Measurements from ENCODE around the gene IER3IP1.
A peak's percentile ranks its signal among the peaks of the same experiment; 100 is the strongest.
"Not testable (repeated sequence)": the region's sequence is repeated elsewhere in the genome, so short reads cannot be mapped to it uniquely, and the experiment has no call there.

Gene IER3IP1

GRCh38 chr18:47158404-47158803 lies 17.8 kb downstream of the IER3IP1 start:
- DNase-seq (ENCODE audit: low spot score): not testable (repeated sequence)

DNA sequence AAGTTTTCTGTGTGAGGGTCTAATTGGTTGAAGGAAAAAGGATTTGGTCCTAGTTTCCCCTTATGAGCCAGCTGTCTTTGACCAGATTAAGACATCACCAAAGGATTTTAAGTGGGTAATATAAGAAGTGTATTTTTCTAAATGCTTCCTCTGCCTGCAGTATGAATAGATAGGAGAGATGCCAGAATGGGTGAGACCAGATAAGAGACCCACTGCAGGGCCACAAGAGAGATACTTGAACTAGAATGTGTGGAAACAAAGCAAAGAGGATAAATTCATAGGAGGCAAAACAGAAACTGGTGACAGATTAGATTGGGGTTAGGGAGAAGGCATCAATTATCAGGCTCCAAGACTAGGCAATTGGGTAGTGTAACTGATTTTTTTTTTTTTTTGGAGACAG lies 24.7 kb downstream of the IER3IP1 start:
- no peak for DNase-seq (ENCODE audit: low spot score)

- no peak for DNase-seq (ENCODE audit: low spot score)
These were observed 25.3 kb downstream of the IER3IP1 start for GRCh38 chr18:47150824-47151366.

- peak; percentile 81 for DNase-seq (ENCODE audit: low spot score)
These were observed 25.9 kb downstream of the IER3IP1 start, which contains the start of gene HDHD2 for GRCh38 chr18:47150029-47150823. HDHD2 (minus strand) TSS chr18:47150500; CDS start chr18:47136439, 14,061 bp downstream.

DNA sequence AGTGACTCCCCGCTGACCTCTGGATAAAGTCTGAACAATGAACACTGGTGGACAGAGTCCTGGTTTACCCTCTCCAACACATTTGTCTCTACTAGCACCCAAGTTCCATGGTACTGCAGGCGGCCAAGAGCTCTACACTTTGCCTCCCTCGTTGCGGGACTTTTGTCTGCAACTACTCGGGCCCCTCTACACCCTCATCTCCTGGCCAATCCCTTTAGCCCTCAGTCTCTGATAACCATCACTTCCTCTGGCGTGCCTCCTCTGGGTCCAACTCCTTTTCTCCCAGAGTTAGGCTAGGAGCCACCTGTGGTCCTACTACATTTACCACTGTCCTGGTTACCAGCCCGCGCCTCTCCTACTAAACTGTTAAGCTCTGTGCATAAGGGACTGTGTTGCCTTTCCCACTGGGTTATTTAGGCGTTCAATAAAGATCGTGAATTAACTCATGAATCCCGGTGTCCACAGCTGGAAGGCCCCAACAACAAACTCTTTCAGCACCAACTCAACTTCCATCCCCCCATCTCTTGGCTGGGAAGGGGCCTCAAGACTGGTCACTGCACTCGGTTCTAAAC lies 26.6 kb downstream of the IER3IP1 start:
- DNase-seq (ENCODE audit: low spot score): peak; percentile 5

- peak; percentile 23 for DNase-seq (ENCODE audit: low spot score)
These were observed 30.0 kb downstream of the IER3IP1 start for GRCh38 chr18:47146206-47146605.

DNA sequence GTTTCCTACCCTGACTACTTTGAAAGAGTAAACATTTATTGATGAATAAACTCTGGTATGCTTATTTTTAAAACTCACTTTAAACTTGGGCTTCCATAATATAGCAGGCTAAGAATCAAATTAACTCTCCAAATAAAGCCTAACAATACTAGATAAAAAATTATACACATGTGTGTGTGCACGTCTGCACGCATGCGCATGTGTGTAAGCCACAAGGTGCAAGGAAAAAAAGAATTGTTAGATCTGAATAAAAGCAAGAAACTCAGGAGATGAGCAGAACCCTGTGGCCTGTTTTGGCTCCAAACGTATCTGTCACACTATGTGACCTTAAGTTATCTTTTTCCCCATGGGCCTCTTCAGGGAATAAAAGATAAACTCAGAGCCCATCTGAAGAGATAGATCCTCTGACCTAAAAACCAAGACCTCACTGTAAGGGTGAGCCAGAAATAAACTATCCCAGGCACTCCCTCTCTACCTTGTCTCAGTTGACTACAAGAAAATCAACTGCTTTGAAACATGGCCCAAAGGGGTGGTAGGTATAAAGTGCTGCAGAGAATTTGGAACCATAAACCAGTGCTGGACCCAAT lies 32.2 kb downstream of the IER3IP1 start:
- no peak for DNase-seq (ENCODE audit: low spot score)

- no peak for DNase-seq (ENCODE audit: low spot score)
These were observed 33.0 kb downstream of the IER3IP1 start for GRCh38 chr18:47143153-47143552.

DNA sequence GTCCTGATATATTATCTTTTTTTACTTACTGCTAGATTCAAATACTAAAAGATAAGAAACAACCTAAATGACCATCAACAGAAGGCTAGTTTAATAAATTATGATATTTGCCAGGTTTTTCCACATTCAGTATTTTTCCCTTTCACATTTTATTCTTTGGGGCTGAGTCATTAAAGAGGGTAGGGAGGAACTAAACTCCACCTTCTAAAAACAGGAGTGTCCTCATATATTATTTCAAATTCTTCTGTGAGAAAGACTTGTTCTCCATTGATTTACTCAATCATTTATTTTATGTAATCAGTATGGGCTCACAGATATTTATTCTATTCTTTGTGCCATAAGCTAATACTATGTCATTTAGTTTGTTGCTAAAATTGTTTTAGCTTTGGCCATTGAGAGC lies 34.9 kb downstream of the IER3IP1 start:
- DNase-seq (ENCODE audit: low spot score): no peak

DNA sequence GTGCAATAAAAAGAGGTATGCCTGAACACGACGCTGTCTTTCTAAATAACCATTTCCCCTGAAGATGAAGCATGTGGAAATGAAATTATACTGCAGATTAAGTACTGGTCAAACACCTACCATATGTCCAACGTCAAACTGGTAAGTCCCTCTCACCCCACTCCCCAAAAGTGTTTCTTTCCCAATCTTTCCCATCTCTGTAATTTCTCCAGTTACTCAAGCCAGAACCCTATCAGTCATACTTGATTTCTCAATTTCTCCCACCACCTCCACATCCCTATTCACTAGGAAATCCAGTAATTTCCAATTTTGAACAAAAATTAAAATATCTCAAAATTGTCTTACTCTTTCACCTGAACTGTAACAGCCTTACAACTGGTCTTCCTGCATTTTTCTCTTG lies 55.0 kb downstream of the IER3IP1 start:
- no peak for DNase-seq (ENCODE audit: low spot score)

GRCh38 chr18:47120428-47120827 lies 55.7 kb downstream of the IER3IP1 start:
- DNase-seq (ENCODE audit: low spot score): no peak

GRCh38 chr18:47118981-47119380 lies 57.2 kb downstream of the IER3IP1 start:
- DNase-seq (ENCODE audit: low spot score): no peak

- no peak for DNase-seq (ENCODE audit: low spot score)
These were observed 61.0 kb downstream of the IER3IP1 start for GRCh38 chr18:47115205-47115604.

DNA sequence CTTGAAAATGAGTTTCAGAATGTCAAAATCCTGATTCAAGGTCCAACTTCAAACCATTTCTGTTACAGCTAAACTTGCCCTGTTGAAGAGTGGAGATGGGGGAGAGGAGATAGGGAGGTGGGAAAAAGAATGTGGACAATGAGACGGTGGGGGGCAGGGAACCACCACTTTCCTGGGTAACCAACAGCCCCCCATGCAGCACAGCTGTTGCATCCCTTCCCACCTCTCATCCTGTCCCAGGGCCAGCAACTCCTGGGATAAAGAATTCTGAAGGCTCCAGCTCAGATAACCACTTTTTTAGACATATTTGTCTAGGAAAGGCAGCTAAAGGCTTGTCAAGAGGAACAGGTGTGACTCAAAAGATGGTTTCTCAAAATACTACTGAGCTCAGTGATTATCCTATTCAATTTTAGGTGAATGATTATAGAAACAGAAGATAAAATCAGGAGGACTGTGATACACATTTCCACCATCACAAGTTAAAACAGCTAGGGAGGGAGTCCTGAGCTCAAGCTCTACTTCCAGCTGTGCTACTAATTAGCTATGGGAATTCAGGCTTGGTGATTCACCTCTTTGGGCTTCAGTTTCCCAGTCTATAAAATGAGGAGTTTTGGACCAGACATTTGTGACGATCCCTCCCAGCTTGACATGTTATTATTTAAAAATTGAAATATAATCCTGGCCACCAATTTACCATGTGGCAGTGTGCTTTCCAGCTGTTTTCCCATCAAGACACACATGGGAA lies 62.2 kb downstream of the IER3IP1 start:
- DNase-seq (ENCODE audit: low spot score): no peak

- no peak for DNase-seq (ENCODE audit: low spot score)
These were observed 65.5 kb downstream of the IER3IP1 start for GRCh38 chr18:47110492-47111274.

DNA sequence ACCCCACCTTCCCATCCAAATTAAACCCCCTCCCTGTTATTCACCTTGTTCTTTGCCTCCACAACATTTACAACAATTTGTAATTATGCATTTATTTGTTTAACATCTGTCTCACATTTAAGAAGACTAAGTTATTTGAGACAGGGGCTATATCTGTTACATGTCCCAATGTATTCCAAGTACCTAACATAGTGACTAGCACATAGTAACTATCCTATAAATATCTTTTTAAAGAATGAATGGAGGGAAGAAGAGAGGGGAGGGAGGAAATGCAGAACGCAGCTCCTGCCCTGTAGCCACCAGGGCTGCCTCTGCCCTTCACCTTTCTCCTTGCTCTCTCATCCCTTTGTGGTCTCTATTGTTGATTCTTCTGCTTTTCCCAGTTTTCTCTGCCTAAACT lies 66.4 kb downstream of the IER3IP1 start:
- DNase-seq (ENCODE audit: low spot score): no peak

DNA sequence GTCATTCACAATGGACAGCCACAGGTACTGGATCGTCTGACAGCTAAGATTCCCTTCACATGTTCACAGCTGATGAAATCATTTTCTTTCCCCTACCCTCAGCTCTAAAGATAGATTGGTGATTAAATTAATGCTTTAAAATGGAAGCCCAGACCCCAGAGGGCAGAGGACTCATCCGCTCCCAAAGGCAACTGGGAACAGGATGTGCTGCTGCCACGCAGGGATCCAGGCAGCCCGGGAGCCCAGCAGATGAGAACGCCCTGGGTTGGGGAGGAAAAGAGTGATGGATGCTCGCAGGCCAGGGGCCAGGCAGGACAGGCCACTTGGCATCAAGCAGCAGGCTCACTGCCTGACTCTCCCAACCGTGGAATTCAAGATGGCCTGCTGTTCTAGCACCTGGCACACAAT lies 67.2 kb downstream of the IER3IP1 start:
- no peak for DNase-seq (ENCODE audit: low spot score)

DNA sequence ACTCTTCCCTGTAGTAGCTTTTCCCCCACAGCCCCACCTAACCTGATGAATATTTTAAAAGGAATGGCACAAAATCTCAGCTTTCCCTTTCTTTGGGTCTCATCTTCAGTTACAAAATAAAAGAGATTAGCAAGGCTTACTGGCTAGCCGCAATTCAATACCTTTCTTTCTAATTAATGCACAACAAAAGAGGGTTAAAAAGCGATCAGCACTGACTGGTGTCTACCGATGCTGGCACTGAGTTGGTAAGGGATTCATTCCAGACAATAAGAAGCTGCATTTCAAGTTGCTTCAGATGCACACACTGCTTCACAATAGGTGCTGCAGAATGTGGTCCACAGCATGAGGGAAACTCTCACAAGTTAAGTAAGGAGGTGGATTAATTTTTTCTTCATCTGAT lies 67.8 kb downstream of the IER3IP1 start:
- no peak for DNase-seq (ENCODE audit: low spot score)
